ENCODE data around the gene CEMIP2.

The CEMIP2 gene

GRCh38 chr9:71746023-71746757 lies 22.1 kb downstream of the CEMIP2 start:
- no peak for DNase-seq

GRCh38 chr9:71744754-71745521 lies 23.4 kb downstream of the CEMIP2 start:
- DNase-seq: no peak

DNA sequence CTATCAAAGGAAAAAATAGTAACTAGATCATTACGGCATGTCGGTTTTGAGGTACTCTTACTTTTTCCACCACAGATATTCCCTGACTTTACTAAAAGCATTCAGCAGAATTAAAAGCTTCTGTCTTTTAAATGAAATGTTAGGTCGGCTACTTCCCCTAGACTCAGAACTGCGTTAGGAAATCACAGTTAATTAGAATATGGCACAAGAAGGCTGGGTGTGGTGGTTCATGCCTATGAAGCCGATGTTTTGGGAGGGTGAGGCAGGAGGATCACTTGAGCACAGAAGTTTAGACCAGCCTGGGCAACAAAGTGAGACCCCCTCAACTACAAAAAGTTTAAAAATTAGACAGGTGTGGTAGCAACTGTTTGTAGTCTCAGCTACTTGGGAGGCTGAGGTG lies 24.4 kb downstream of the CEMIP2 start:
- no peak for DNase-seq

- no peak for DNase-seq
These were observed 25.1 kb downstream of the CEMIP2 start for GRCh38 chr9:71743217-71743705.

DNA sequence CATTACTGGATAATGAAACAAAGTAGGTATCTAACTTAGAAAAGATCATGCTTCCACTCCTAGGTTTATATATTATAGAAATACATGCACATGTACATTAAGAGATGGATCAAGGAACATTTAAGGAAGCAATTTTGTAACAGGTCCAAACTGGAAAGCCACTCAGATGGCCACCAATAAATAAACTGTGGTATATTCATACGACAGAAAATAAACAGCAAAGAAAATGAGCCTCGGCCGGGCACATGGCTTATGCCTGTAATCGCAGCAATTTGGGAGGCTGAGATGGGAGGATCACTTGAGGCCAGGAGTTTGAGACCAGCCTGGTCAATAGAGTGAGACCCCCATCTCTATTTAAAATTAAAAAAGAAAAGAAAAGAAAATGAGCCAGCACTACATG lies 25.6 kb downstream of the CEMIP2 start:
- DNase-seq: no peak

- no peak for DNase-seq
These were observed 26.2 kb downstream of the CEMIP2 start for GRCh38 chr9:71741926-71742648.

DNA sequence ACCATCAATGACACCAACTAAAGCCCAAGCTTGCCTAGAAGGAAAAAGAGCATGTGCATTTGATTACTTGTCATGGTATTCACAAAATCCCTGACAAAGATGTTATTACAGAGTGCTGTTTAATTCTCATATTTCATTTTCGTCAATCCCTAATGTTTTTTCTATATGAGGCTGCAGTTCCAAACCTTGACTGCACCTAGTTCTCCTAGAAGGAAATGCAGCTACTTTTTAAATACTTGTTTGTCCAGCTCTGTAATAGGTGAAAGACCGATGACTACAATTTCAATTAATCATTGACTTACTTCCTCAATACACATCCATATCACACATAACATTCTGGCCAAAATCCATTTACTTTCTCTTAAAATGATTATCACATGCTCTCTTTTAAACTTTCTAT lies 28.1 kb downstream of the CEMIP2 start:
- DNase-seq: no peak

DNA sequence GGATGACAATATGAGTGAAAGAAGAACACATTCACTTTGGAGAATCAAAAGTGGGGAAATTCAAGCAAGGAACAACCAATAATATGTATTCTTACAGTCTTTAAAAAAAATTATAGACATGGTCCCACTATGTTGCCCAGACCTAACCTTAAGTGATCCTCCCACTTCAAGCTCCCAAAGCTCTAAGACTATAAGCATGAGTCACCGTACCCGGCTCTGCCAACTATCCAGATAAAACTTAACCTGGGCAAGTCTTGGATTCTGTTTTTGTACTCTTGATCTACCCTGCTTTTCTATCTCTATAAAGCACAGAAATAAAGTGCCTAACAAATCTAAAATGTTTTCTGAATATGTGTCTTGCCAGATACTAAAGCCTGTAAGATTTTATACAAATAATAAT lies 30.9 kb downstream of the CEMIP2 start:
- DNase-seq: no peak

DNA sequence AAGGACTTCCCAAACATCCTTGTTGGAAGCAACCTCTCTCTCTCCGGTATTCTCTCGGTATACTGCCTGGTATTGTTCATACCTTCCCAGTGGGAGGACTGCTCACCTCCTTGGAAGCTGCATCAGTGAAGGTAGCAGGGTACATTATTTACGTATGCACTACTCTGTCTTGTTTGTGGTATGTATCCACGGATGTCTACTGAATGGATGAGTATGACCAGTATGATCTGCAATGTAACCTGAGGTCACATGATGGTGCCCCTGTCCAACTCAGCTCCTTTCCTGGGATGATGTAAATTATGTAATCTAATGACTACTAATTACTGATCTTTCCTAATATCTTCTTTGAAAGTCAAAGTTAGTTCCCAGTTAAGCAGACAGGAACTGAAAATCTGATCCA lies 32.1 kb downstream of the CEMIP2 start:
- DNase-seq: no peak

DNA sequence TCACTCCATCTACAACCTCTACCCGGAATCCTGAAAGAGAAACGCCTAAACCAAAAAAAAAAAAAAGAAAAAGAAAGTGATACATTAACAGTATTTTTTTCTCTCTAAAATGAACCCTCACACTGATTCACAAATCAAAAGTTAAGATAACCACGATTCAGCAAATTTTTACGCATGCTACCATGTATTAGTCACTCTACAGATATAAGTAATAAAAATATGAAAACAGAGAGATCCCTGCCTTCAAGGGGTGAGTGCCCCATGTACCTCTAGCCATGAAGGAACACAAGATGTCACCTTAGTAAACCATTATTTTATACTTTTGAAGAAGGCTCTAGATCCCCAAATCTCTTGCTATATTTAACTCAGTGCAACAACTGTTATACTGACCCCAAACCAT lies 33.4 kb downstream of the CEMIP2 start:
- no peak for DNase-seq

- DNase-seq: no peak
These were observed 35.1 kb downstream of the CEMIP2 start for GRCh38 chr9:71733176-71733575.

- no peak for DNase-seq
These were observed 38.3 kb downstream of the CEMIP2 start for GRCh38 chr9:71729816-71730526.

- no peak for DNase-seq
These were observed 41.6 kb downstream of the CEMIP2 start for GRCh38 chr9:71726723-71727122.

GRCh38 chr9:71725590-71726338 lies 42.5 kb downstream of the CEMIP2 start:
- no peak for DNase-seq

DNA sequence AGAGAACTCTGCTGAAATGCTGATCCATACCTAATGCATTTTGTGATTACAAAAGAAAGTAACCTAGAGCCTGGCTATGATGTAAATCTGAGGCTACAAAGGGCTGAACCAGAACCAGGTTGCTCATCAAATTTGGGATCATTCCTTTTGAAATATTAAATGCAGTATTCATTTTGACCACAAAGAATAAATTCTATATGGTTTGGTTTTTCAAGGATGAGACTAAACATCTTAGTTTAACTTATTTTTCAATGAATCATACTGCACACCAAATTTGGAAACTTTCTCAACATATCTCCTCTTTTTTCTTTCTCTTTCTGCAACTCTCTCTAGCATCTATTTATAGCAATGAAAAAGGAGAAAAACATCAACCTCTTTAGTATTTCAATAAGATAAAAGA lies 46.5 kb downstream of the CEMIP2 start:
- DNase-seq: no peak

- DNase-seq: no peak
These were observed 48.8 kb downstream of the CEMIP2 start for GRCh38 chr9:71719562-71719961.

- no peak for DNase-seq
These were observed 49.2 kb downstream of the CEMIP2 start for GRCh38 chr9:71719088-71719487.

DNA sequence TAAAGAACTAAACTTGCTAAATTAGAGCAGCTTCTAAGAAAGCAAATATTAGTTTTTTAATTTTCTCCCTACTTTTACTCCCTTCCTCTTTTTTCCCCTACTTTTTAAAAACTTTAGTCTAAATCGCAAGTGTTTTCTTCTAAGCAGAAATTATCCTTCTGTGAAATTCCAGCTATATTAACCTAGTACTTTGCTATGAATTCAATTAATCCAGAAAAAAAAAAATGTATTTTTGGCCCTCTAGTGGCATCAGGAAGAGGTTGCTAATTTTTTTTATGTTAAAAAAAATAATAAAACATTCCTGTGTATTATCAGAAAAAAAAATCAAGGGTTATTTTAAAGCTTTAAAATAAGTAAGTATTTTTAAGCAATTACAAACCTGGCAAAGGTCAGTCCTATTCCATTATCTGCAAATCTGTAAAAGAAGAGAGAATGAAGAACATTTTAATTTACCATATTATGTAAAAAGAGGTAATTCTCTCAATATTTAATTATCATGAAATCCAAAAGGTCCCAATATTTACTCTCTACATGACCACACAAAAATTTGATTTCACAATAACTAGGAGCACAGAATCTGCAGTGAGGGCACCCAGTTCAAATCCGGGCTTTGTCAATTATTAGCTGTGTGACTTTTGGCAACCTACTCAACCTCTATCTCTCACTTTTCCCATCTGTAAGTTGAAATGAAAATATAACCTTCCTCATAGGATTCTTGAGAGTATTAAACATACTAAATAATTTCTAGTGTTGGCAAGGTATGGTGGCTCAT lies 52.0 kb downstream of the CEMIP2 start:
- DNase-seq: no peak

- DNase-seq: no peak
These were observed 57.5 kb downstream of the CEMIP2 start for GRCh38 chr9:71710856-71711255.

- DNase-seq: no peak
These were observed 58.1 kb downstream of the CEMIP2 start for GRCh38 chr9:71710201-71710600.

DNA sequence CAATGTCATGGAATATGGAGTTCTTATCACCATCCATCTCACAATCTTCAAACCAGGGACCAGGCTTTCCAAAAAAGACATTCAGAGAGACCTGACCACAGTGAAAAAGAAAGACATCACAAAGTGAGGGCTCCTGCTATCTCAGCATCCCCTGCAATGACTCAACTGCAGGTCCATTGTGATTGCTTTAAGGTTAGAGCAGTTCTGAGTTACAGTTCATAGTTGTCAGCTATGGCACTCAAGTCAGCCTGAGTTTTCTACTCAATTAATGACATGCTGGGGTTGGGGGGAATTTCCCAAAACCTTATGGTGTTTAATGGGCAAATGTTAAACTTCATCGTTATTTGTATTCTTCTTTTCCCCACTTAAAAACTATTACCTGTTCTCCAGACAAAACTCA lies 58.9 kb downstream of the CEMIP2 start:
- DNase-seq: no peak

All from NCI-H187 (cell line).